Measurements from ENCODE around the gene PTPRM.

Gene PTPRM

GRCh38 chr18:7764405-7764804 is 197.3 kb downstream of the PTPRM start:
- H3K27me3 ChIP-seq: no peaks in the 10 kb centered on the region
- no peak for TF ChIP-seq CTCF (IDR thresholded peaks at IDR 0.05)
- no peak overlapping the region for H3K4me3 ChIP-seq (ENCODE audit: low read depth in 1 of 2, low read length in 1 of 2)
- H3K4me1 ChIP-seq (ENCODE audit: control insufficient read depth in 1 of 2, insufficient read depth in 1 of 2, low read depth in 1 of 2, low read length in 1 of 2): no peaks in the 10 kb centered on the region
- no peaks in the 10 kb centered on the region for H3K9me3 ChIP-seq
- no peaks in the 10 kb centered on the region for H3K36me3 ChIP-seq
- no peak overlapping the region for H3K27ac ChIP-seq

GRCh38 chr18:7766346-7766745 is 199.2 kb downstream of the PTPRM start:
- Histone ChIP-seq H3K36me3 (no peaks in the 10 kb centered on the region), H3K27me3 (no peaks in the 10 kb centered on the region), H3K4me3 (ENCODE audit: low read depth in 1 of 2, low read length in 1 of 2) (no peak overlapping the region), H3K27ac (no peak overlapping the region), H3K4me1 (ENCODE audit: control insufficient read depth in 1 of 2, insufficient read depth in 1 of 2, low read depth in 1 of 2, low read length in 1 of 2) (no peaks in the 10 kb centered on the region), H3K9me3 (no peaks in the 10 kb centered on the region)
- TF ChIP-seq CTCF (IDR thresholded peaks at IDR 0.05): no peak

GRCh38 chr18:7766817-7767216 is 199.7 kb downstream of the PTPRM start:
- TF ChIP-seq CTCF (IDR thresholded peaks at IDR 0.05): no peak
- no peak overlapping the region for H3K27ac ChIP-seq
- no peaks in the 10 kb centered on the region for H3K4me1 ChIP-seq (ENCODE audit: control insufficient read depth in 1 of 2, insufficient read depth in 1 of 2, low read depth in 1 of 2, low read length in 1 of 2)
- no peaks in the 10 kb centered on the region for H3K27me3 ChIP-seq
- H3K36me3 ChIP-seq: no peaks in the 10 kb centered on the region
- H3K9me3 ChIP-seq: no peaks in the 10 kb centered on the region
- no peak overlapping the region for H3K4me3 ChIP-seq (ENCODE audit: low read depth in 1 of 2, low read length in 1 of 2)

- TF ChIP-seq CTCF (IDR thresholded peaks at IDR 0.05): no peak
- Histone ChIP-seq H3K4me3 (ENCODE audit: low read depth in 1 of 2, low read length in 1 of 2) (no peak overlapping the region), H3K27ac (no peak overlapping the region), H3K4me1 (ENCODE audit: control insufficient read depth in 1 of 2, insufficient read depth in 1 of 2, low read depth in 1 of 2, low read length in 1 of 2) (no peaks in the 10 kb centered on the region), H3K9me3 (no peaks in the 10 kb centered on the region), H3K36me3 (no peaks in the 10 kb centered on the region), H3K27me3 (no peaks in the 10 kb centered on the region)
Measured at GRCh38 chr18:7770908-7771307, 203.8 kb downstream of the PTPRM start.

- Histone ChIP-seq H3K9me3 (no peaks in the 10 kb centered on the region), H3K27ac (no peak overlapping the region), H3K4me3 (ENCODE audit: low read depth in 1 of 2, low read length in 1 of 2) (no peak overlapping the region), H3K36me3 (no peaks in the 10 kb centered on the region), H3K4me1 (ENCODE audit: control insufficient read depth in 1 of 2, insufficient read depth in 1 of 2, low read depth in 1 of 2, low read length in 1 of 2) (no peaks in the 10 kb centered on the region), H3K27me3 (no peaks in the 10 kb centered on the region)
- no peak for TF ChIP-seq CTCF (IDR thresholded peaks at IDR 0.05)
Measured at GRCh38 chr18:7772510-7772888, 205.4 kb downstream of the PTPRM start.

GRCh38 chr18:7772951-7773350 is 205.8 kb downstream of the PTPRM start:
- Histone ChIP-seq H3K4me3 (ENCODE audit: low read depth in 1 of 2, low read length in 1 of 2) (no peak overlapping the region), H3K9me3 (no peaks in the 10 kb centered on the region), H3K4me1 (ENCODE audit: control insufficient read depth in 1 of 2, insufficient read depth in 1 of 2, low read depth in 1 of 2, low read length in 1 of 2) (no peaks in the 10 kb centered on the region), H3K36me3 (no peaks in the 10 kb centered on the region), H3K27me3 (no peaks in the 10 kb centered on the region), H3K27ac (no peak overlapping the region)
- TF ChIP-seq CTCF (IDR thresholded peaks at IDR 0.05): no peak

Measured in neutrophil (primary cell).